ENCODE results near the gene C10orf105.

- TF ChIP-seq KLF10 (tag by site-specific recombination; IDR thresholded peaks at IDR 0.05) (no peak), TCF7L2 (IDR thresholded peaks at IDR 0.05; ENCODE audit: borderline replicate concordance, low read depth, low read length) (no peak), MZF1 (tag by site-specific recombination; IDR thresholded peaks at IDR 0.05; ENCODE audit: borderline replicate concordance) (no peak), ZNF600 (tag by site-specific recombination; IDR thresholded peaks at IDR 0.05) (no peak), ZNF23 (tag by site-specific recombination; IDR thresholded peaks at IDR 0.05; ENCODE audit: borderline replicate concordance) (no peak), ZNF157 (tag by site-specific recombination; IDR thresholded peaks at IDR 0.05) (no peak), SALL2 (tag by site-specific recombination; IDR thresholded peaks at IDR 0.05; ENCODE audit: borderline replicate concordance) (no peak), ZFP37 (tag by site-specific recombination; IDR thresholded peaks at IDR 0.05) (no peak), HOXA7 (CRISPR knock-in tag; IDR thresholded peaks at IDR 0.05; ENCODE audit: borderline replicate concordance) (no peak)
- TF ChIP-seq, protein P1, sequence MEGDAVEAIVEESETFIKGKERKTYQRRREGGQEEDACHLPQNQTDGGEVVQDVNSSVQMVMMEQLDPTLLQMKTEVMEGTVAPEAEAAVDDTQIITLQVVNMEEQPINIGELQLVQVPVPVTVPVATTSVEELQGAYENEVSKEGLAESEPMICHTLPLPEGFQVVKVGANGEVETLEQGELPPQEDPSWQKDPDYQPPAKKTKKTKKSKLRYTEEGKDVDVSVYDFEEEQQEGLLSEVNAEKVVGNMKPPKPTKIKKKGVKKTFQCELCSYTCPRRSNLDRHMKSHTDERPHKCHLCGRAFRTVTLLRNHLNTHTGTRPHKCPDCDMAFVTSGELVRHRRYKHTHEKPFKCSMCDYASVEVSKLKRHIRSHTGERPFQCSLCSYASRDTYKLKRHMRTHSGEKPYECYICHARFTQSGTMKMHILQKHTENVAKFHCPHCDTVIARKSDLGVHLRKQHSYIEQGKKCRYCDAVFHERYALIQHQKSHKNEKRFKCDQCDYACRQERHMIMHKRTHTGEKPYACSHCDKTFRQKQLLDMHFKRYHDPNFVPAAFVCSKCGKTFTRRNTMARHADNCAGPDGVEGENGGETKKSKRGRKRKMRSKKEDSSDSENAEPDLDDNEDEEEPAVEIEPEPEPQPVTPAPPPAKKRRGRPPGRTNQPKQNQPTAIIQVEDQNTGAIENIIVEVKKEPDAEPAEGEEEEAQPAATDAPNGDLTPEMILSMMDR (tag by site-specific recombination; IDR thresholded peaks at IDR 0.05): no peak
- TF ChIP-seq, protein P2, sequence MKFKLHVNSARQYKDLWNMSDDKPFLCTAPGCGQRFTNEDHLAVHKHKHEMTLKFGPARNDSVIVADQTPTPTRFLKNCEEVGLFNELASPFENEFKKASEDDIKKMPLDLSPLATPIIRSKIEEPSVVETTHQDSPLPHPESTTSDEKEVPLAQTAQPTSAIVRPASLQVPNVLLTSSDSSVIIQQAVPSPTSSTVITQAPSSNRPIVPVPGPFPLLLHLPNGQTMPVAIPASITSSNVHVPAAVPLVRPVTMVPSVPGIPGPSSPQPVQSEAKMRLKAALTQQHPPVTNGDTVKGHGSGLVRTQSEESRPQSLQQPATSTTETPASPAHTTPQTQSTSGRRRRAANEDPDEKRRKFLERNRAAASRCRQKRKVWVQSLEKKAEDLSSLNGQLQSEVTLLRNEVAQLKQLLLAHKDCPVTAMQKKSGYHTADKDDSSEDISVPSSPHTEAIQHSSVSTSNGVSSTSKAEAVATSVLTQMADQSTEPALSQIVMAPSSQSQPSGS (tag by site-specific recombination; IDR thresholded peaks at IDR 0.05; ENCODE audit: low read depth): no peak
- TF ChIP-seq, protein P3, sequence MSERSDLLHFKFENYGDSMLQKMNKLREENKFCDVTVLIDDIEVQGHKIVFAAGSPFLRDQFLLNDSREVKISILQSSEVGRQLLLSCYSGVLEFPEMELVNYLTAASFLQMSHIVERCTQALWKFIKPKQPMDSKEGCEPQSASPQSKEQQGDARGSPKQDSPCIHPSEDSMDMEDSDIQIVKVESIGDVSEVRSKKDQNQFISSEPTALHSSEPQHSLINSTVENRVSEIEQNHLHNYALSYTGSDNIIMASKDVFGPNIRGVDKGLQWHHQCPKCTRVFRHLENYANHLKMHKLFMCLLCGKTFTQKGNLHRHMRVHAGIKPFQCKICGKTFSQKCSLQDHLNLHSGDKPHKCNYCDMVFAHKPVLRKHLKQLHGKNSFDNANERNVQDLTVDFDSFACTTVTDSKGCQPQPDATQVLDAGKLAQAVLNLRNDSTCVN (tag by site-specific recombination; optimal IDR thresholded peaks at IDR 0.05): no peak
- TF ChIP-seq, protein P4, sequence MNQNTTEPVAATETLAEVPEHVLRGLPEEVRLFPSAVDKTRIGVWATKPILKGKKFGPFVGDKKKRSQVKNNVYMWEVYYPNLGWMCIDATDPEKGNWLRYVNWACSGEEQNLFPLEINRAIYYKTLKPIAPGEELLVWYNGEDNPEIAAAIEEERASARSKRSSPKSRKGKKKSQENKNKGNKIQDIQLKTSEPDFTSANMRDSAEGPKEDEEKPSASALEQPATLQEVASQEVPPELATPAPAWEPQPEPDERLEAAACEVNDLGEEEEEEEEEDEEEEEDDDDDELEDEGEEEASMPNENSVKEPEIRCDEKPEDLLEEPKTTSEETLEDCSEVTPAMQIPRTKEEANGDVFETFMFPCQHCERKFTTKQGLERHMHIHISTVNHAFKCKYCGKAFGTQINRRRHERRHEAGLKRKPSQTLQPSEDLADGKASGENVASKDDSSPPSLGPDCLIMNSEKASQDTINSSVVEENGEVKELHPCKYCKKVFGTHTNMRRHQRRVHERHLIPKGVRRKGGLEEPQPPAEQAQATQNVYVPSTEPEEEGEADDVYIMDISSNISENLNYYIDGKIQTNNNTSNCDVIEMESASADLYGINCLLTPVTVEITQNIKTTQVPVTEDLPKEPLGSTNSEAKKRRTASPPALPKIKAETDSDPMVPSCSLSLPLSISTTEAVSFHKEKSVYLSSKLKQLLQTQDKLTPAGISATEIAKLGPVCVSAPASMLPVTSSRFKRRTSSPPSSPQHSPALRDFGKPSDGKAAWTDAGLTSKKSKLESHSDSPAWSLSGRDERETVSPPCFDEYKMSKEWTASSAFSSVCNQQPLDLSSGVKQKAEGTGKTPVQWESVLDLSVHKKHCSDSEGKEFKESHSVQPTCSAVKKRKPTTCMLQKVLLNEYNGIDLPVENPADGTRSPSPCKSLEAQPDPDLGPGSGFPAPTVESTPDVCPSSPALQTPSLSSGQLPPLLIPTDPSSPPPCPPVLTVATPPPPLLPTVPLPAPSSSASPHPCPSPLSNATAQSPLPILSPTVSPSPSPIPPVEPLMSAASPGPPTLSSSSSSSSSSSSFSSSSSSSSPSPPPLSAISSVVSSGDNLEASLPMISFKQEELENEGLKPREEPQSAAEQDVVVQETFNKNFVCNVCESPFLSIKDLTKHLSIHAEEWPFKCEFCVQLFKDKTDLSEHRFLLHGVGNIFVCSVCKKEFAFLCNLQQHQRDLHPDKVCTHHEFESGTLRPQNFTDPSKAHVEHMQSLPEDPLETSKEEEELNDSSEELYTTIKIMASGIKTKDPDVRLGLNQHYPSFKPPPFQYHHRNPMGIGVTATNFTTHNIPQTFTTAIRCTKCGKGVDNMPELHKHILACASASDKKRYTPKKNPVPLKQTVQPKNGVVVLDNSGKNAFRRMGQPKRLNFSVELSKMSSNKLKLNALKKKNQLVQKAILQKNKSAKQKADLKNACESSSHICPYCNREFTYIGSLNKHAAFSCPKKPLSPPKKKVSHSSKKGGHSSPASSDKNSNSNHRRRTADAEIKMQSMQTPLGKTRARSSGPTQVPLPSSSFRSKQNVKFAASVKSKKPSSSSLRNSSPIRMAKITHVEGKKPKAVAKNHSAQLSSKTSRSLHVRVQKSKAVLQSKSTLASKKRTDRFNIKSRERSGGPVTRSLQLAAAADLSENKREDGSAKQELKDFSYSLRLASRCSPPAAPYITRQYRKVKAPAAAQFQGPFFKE (tag by site-specific recombination; IDR thresholded peaks at IDR 0.05; ENCODE audit: borderline replicate concordance): no peak
- TF ChIP-seq, protein P5, sequence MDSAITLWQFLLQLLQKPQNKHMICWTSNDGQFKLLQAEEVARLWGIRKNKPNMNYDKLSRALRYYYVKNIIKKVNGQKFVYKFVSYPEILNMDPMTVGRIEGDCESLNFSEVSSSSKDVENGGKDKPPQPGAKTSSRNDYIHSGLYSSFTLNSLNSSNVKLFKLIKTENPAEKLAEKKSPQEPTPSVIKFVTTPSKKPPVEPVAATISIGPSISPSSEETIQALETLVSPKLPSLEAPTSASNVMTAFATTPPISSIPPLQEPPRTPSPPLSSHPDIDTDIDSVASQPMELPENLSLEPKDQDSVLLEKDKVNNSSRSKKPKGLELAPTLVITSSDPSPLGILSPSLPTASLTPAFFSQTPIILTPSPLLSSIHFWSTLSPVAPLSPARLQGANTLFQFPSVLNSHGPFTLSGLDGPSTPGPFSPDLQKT (IDR thresholded peaks at IDR 0.05; ENCODE audit: borderline replicate concordance, low read depth, low read length): no peak
Observed at GRCh38 chr10:71750124-71750841, 30.7 kb upstream of the C10orf105 start.
